ENCODE results near the gene MS4A10.

DNA sequence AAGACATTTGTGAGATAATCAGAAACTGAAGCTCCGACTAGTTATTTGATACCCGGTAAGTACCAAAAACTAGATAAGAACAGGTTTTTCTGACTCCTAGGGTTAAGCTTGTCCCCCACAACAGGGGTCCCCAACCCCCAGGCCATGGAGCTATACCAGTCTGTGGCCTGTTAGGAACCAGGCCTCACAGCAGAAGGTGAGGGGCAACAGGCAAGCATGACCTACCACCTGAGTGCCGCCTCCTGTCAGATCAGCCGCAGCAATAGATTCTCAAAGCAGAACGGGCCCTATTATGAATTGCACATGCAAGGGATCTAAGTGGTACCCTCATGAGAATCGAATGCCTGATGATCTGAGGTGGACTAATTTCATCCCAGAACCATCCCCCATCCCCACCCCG, 1.2 kb upstream of the MS4A10 start:
- TF ChIP-seq, protein P1, sequence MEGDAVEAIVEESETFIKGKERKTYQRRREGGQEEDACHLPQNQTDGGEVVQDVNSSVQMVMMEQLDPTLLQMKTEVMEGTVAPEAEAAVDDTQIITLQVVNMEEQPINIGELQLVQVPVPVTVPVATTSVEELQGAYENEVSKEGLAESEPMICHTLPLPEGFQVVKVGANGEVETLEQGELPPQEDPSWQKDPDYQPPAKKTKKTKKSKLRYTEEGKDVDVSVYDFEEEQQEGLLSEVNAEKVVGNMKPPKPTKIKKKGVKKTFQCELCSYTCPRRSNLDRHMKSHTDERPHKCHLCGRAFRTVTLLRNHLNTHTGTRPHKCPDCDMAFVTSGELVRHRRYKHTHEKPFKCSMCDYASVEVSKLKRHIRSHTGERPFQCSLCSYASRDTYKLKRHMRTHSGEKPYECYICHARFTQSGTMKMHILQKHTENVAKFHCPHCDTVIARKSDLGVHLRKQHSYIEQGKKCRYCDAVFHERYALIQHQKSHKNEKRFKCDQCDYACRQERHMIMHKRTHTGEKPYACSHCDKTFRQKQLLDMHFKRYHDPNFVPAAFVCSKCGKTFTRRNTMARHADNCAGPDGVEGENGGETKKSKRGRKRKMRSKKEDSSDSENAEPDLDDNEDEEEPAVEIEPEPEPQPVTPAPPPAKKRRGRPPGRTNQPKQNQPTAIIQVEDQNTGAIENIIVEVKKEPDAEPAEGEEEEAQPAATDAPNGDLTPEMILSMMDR (IDR thresholded peaks at IDR 0.05): no peak
- no peak for TF ChIP-seq POLR2AphosphoS5 (IDR thresholded peaks at IDR 0.05)
- TF ChIP-seq EP300 (IDR thresholded peaks at IDR 0.05): no peak
- no peak for TF ChIP-seq POLR2A (IDR thresholded peaks at IDR 0.05)

Data from sigmoid colon (tissue), 4 donors.